ENCODE results near the gene UTP4. TPM values are rescaled to one million over a fixed set of nuclear protein-coding genes. Genes with fewer than 3 reads are reported as not detected.

The UTP4 gene
- total RNA-seq, 6 donors from 2014 or later, result 10.9 to 38.8 (median 28.4) TPM

DNA sequence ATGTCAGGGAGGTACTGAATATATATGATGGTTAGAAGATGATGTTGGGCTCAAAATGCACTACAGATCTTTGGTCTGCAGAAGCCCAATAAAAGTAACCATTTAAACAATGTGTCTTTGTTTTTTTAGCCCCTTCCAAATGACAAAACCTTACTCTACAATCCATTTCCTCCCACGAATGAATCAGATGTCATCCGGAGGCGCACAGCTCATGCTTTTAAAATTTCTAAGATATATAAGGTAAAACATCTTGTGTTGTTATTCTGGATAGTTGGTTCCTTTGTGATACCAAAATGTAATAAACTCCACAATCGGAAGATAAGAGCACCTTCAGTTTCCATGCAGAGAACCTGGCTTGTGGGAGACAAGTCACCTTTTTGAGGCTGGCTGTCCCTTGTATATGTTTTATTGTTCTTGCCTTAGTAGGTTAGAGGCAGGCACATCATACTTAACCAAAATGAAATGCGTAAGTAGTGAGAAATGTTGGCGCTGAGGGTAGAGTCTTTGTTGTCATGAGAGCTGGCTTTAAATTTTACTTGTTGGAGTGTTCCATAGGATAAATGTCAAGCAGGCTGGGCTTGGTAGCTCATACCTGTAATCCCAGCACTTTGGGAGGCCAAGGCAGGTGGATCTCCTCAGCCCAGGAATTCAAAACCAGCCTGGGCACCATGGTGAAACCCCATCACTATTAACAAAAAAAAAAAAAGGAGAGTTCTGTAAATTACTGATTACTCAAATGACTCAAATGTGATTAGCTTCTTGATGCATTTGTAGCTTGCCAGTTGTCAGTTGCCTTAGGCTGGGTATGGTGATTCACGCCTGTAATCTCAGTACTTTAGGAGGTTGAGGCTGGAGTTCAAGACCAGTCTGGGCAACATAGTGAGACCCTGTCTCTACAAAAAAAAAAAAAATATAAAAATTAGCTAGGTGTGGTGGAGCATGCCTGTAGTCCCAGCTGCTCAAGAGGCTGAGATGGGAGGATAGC is 34.8 kb downstream of the UTP4 start:
- Histone ChIP-seq H3K27ac (no peak overlapping the region), H3K9me3 (no peaks in the 10 kb centered on the region), H3K36me3 (peaks cover 3 to 68% (median 10%) of the 10 kb centered on the region in 4 donors), H3K27me3 (no peaks in the 10 kb centered on the region), H3K4me3 (no peak overlapping the region), H3K4me1 (peaks cover 8 to 26% (median 22%) of the 10 kb centered on the region in 4 donors)
- ATAC-seq (ENCODE audit: low FRiP score in 2 of 2) (no peak), DNase-seq (no peak)
- TF ChIP-seq POLR2A (IDR thresholded peaks at IDR 0.05), result no peak
- no peak for TF ChIP-seq EP300 (IDR thresholded peaks at IDR 0.05)
- 93% methylated on average over 7 of the region's 7 CpGs for WGBS, 2 donors

DNA sequence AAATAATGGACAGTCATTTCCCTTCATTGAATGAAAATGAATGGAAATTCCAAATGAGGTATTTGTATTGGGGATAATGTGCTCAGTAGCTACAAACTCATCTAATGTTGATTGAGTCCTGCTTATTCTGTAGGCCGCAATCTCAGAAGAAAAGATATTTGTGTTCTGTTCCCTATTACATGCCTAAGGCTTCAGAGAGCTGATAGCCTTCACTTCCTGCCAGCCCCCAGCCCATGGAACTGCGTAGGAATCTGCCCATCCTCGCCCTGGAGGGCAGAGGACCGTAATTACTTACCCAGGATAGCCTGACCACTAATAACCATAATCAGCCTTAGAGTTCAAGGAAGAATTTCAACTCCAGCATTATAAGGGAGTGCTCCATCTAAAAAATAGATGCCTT is 36.6 kb downstream of the UTP4 start:
- ATAC-seq (ENCODE audit: low FRiP score in 2 of 2), result no peak
- 92 to 98% methylated on average over 4 of the region's 4 CpGs for WGBS, 2 donors
- peaks cover 0 to 50% (median 10%) of the 10 kb centered on the region in 4 donors for H3K36me3 ChIP-seq
- TF ChIP-seq POLR2A (IDR thresholded peaks at IDR 0.05) (no peak), EP300 (IDR thresholded peaks at IDR 0.05) (no peak), POLR2AphosphoS5 (IDR thresholded peaks at IDR 0.05) (no peak)
- TF ChIP-seq, protein P1, sequence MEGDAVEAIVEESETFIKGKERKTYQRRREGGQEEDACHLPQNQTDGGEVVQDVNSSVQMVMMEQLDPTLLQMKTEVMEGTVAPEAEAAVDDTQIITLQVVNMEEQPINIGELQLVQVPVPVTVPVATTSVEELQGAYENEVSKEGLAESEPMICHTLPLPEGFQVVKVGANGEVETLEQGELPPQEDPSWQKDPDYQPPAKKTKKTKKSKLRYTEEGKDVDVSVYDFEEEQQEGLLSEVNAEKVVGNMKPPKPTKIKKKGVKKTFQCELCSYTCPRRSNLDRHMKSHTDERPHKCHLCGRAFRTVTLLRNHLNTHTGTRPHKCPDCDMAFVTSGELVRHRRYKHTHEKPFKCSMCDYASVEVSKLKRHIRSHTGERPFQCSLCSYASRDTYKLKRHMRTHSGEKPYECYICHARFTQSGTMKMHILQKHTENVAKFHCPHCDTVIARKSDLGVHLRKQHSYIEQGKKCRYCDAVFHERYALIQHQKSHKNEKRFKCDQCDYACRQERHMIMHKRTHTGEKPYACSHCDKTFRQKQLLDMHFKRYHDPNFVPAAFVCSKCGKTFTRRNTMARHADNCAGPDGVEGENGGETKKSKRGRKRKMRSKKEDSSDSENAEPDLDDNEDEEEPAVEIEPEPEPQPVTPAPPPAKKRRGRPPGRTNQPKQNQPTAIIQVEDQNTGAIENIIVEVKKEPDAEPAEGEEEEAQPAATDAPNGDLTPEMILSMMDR (IDR thresholded peaks at IDR 0.05), result no peak
- no peak overlapping the region for H3K4me3 ChIP-seq
- H3K4me1 ChIP-seq, result peaks cover 16 to 40% (median 32%) of the 10 kb centered on the region in 4 donors
- H3K27ac ChIP-seq, result no peak overlapping the region
- DNase-seq, result no peak
- H3K27me3 ChIP-seq, result no peaks in the 10 kb centered on the region
- H3K9me3 ChIP-seq, result no peaks in the 10 kb centered on the region

DNA sequence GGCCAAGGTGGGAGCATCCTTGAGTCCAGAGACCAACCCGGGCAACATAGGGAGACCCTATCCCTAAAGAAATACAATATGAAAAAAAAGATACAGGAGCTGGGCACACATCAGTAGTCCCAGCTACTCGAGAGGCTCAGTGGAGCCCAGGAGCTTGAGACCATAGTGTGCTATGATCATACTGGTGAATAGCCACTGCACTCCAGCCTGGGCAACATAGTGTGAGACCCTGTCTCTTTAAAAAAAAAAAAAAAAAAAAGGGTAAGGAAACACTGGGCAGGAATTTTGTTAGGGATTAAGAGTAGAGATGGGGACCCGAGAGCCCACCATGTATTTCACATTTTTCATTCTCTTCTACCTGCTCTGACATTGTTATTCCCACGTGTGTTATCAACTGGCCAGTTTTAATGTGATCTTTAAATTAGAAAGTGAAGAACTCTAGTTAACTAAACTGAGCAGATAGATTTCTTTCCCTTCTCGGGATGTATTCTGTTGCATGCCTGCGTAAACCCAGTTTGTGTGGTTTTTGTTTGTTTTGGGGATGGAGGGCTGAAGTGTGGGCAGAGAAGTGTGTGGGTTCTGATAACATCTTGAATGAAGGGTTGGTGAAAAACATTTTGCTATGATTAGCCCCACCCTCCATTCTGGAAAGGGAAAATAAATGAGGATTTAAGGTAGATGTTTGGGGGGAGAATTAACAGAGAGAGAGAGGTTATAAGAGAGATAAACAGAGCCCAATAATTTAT is 37.3 kb downstream of the UTP4 start:
- H3K36me3 ChIP-seq, result peaks cover 0 to 43% (median 9%) of the 10 kb centered on the region in 4 donors

DNA sequence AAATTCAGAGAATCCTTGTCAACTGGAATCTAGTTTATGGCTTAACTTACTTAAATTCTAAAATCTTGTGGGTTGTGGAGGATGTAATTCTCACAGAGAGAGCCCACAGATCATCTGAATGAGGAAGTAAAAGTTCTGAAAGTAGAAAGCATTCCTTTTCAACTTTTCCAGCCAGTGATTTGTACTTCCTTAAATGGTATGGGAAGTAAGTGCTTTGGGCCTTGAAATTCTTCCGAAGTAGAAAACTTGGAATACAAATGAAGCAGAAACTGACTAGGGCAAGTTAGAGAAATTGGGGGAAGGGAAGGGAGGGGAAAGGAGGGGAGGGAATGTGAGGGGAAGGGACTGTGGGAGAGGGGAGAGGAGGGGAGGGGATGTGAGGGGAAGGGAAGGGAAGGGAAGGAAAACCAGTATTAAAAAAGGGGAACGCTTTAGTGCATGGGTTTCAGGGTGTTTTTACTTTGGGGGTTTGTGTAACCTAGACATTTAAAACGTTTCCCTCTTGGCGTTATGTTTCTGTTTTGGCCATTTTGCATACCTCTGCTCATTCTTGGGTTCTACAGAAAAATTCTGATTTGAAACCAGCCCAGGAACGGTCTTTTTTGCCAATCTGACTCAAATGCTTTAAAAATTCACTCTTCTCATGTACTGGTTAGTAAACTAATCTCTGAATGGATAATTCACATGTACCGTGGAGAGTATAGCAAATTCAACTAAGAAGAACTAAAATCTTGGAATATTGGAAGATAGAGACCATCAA is 39.1 kb downstream of the UTP4 start:
- Histone ChIP-seq H3K9me3 (no peaks in the 10 kb centered on the region), H3K27ac (peak overlapping the region; percentile 53 to 74 (median 69)), H3K4me1 (peaks cover 14 to 40% (median 29%) of the 10 kb centered on the region in 4 donors), H3K36me3 (peaks cover 0 to 26% (median 6%) of the 10 kb centered on the region in 4 donors), H3K27me3 (no peaks in the 10 kb centered on the region), H3K4me3 (no peak overlapping the region)
- DNase-seq (no peak), ATAC-seq (ENCODE audit: low FRiP score in 2 of 2) (peak in 1 of 2 donors; percentile 26)
- WGBS, 2 donors, result 44 to 57% methylated on average over 6 of the region's 6 CpGs
- TF ChIP-seq, protein P1 (IDR thresholded peaks at IDR 0.05), result no peak
- TF ChIP-seq EP300 (IDR thresholded peaks at IDR 0.05), result no peak
- TF ChIP-seq POLR2A (IDR thresholded peaks at IDR 0.05), result no peak
- no peak for TF ChIP-seq POLR2AphosphoS5 (IDR thresholded peaks at IDR 0.05)

More for the DNA sequence above, 37.3 kb downstream of the UTP4 start:
- no peak overlapping the region for H3K4me3 ChIP-seq
- WGBS, 2 donors, result 76 to 85% methylated on average over 6 of the region's 6 CpGs
- ATAC-seq (ENCODE audit: low FRiP score in 2 of 2), result no peak
- TF ChIP-seq EP300 (IDR thresholded peaks at IDR 0.05), result no peak
- TF ChIP-seq POLR2AphosphoS5 (IDR thresholded peaks at IDR 0.05), result no peak
- TF ChIP-seq, protein P1 (IDR thresholded peaks at IDR 0.05), result no peak
- no peak for TF ChIP-seq POLR2A (IDR thresholded peaks at IDR 0.05)
- DNase-seq, result no peak
- H3K9me3 ChIP-seq, result no peaks in the 10 kb centered on the region
- no peaks in the 10 kb centered on the region for H3K27me3 ChIP-seq
- H3K4me1 ChIP-seq, result peaks cover 21 to 46% (median 37%) of the 10 kb centered on the region in 4 donors
- H3K27ac ChIP-seq, result peak overlapping the region in 1 of 4 donors; percentile 69
